T-cell (primary cell): Measurements from ENCODE around the gene SIRPB2. TPM values are rescaled to one million over a fixed set of nuclear protein-coding genes. Genes with fewer than 3 reads are reported as not detected.
A peak's percentile ranks its signal among the peaks of the same experiment; 100 is the strongest.

Experiments
- ATAC-seq, 4 experiments: fragments of 200-7000 bp in 3 of 4; fragments of 150-1000 bp in 1 of 4; cut with Tn5 transposase; replicated peaks in 1 of 4; 1 replicate in 3 of 4; 2 replicates in 1 of 4; pipeline ENCODE4 v1.10.0; 2021; ENCODE audit warnings: moderate library complexity in 3 of 4, mild to moderate bottlenecking in 2 of 4, moderate number of reproducible peaks in 1 of 4
- CTCF ChIA-PET, 2 donors: fragments of 300-600 bp; sonication (Branson Sonifier 250); formaldehyde crosslinking; loops; one replicate each; lab custom pipeline; 2022; ENCODE audit warnings: antibody characterized with exemption in 2 of 2; lab: Charles Lee
- POLR2A ChIA-PET, 2 donors: fragments of 300-600 bp; sonication (Branson Sonifier 250); formaldehyde crosslinking; loops; one replicate each; lab custom pipeline; 2022; ENCODE audit warnings: antibody characterized with exemption in 2 of 2; lab: Charles Lee
- DNase-seq, 35 experiments: peaks; one replicate each; pipeline versions ENCODE4 v3.0.0 to v3.0.0-alpha.2; 2013 to 2023
- H3K27ac ChIP-seq: one replicate; pipeline ENCODE4 v1.5.1; 2013; ENCODE audit warnings: low read length
- H3K27me3 ChIP-seq, 2 experiments: replicated peaks in 1 of 2; 1 replicate in 1 of 2; 2 replicates in 1 of 2; pipeline versions ENCODE4 v1.6.1 to v1.7.0; 2013; ENCODE audit warnings: low read length in 1 of 2, mixed read lengths in 1 of 2; ENCODE audit not compliant: control insufficient read depth in 2 of 2, insufficient read depth in 2 of 2; ENCODE audit errors: extremely low read depth in 1 of 2
- H3K36me3 ChIP-seq, 2 donors: 1 replicate in 1 of 2; 2 replicates in 1 of 2; pipeline versions ENCODE4 v1.6.1 to v1.7.0; 2013; ENCODE audit warnings: low read length in 1 of 2; ENCODE audit not compliant: control insufficient read depth in 2 of 2, insufficient read depth in 1 of 2; ENCODE audit errors: extremely low read depth in 1 of 2
- H3K4me1 ChIP-seq, 2 experiments: 1 replicate in 1 of 2; 2 replicates in 1 of 2; pipeline versions ENCODE4 v1.6.1 to v1.7.0; 2013; ENCODE audit warnings: low read length in 2 of 2, mixed read lengths in 1 of 2; ENCODE audit not compliant: insufficient read depth in 2 of 2, control insufficient read depth in 1 of 2; ENCODE audit errors: extremely low read depth in 1 of 2
- H3K4me3 ChIP-seq, 2 donors: 1 replicate in 1 of 2; 2 replicates in 1 of 2; pipeline versions ENCODE4 v1.5.1 to v1.7.0; 2013; ENCODE audit warnings: mild to moderate bottlenecking in 2 of 2, low read length in 1 of 2, moderate library complexity in 1 of 2; ENCODE audit not compliant: control insufficient read depth in 1 of 2; ENCODE audit errors: extremely low read depth in 1 of 2
- H3K9me3 ChIP-seq: 2 replicates; pipeline ENCODE4 v1.7.0; 2013
- H3K27ac Mint-ChIP-seq, 2 donors: one replicate each; pipeline ENCODE4 v1.8.0; 2020 to 2021; ENCODE audit warnings: mild to moderate bottlenecking in 2 of 2, mixed read lengths in 2 of 2
- H3K27me3 Mint-ChIP-seq, 2 donors: one replicate each; pipeline ENCODE4 v1.8.0; 2021 to 2022; ENCODE audit warnings: mixed read lengths in 2 of 2
- H3K36me3 Mint-ChIP-seq: one replicate; pipeline ENCODE4 v1.8.0; 2021; ENCODE audit warnings: mixed read lengths
- H3K4me1 Mint-ChIP-seq, 3 donors: one replicate each; pipeline ENCODE4 v1.8.0; 2020 to 2022; ENCODE audit warnings: mixed read lengths in 3 of 3, mild to moderate bottlenecking in 1 of 3
- H3K4me3 Mint-ChIP-seq, 3 donors: one replicate each; pipeline ENCODE4 v1.8.0; 2020 to 2022; ENCODE audit warnings: mild to moderate bottlenecking in 3 of 3, mixed read lengths in 3 of 3, moderate library complexity in 3 of 3
- H3K9me3 Mint-ChIP-seq, 3 donors: one replicate each; pipeline ENCODE4 v1.8.0; 2020 to 2022; ENCODE audit warnings: mixed read lengths in 3 of 3
- WGBS: methylation state at CpG from one replicate; pipeline ENCODE4 v1.1.5; 2013; ENCODE audit warnings: missing lambda C conversion rate; ENCODE audit not compliant: insufficient coverage; 5-methylcytosine and 5-hydroxymethylcytosine counted together
- total RNA-seq, 35 experiments: library from RNA in 6 of 35; stranded (reverse) in 6 of 35; fragments of 120-200 nt in 1 of 35; gene quantifications; one replicate each; pipeline versions ENCODE4 v1.2.1 to v1.2.4 and lab custom pipeline; 2013 to 2026

The SIRPB2 gene
- total RNA-seq, 5 donors from 2014 or later (not counting 1 experiment from before 2014, with no cell fraction given): 0.09 to 0.58 TPM; not detected in 3

DNA sequence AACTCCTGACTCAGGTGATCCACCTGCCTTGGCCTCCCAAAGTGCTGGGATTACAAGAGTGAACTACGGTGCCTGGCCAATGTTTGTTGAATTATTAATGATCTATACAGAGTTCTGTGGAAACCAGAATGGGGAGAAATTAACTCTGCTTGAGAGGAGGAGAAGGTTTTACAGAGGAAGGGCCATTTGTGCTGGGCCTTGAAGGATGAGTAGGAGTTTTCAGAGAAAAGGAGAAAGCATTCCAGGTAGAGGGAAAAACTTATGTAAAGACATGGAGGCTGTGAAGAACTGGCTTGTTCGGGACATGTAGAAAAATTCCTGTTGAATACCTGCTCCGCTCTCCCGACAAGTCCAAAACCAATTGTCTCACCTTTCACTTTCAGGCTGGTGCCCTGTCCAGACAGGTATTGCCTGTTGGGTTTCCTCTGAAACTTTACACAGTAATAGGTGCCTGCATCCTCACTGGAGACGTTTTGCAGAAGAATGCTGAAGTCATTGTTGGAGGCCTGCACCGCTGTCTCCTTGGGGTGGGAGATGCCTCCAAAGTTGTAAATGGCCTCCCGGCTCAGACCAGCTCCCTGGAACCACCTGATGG, 13.2 kb downstream of the SIRPB2 start:
- POLR2A ChIA-PET: no interaction called here
- Mint-ChIP-seq H3K27ac (no peak overlapping the region), H3K9me3 (no peaks in the 10 kb centered on the region), H3K36me3 (no peaks in the 10 kb centered on the region), H3K4me1 (no peaks in the 10 kb centered on the region), H3K4me3 (no peak overlapping the region), H3K27me3 (peaks cover 15 to 33% of the 10 kb centered on the region in 2 donors)
- Histone ChIP-seq H3K36me3 (no peaks in the 10 kb centered on the region), H3K9me3 (no peaks in the 10 kb centered on the region), H3K4me3 (no peak overlapping the region), H3K27ac (no peak overlapping the region), H3K27me3 (peaks cover 0 to 21% of the 10 kb centered on the region in 2 experiments), H3K4me1 (no peaks in the 10 kb centered on the region)
- CTCF ChIA-PET: no interaction called here
- no peak for ATAC-seq
- DNase-seq: no peak
- 84% methylated on average over 4 of the region's 7 CpGs for WGBS

DNA sequence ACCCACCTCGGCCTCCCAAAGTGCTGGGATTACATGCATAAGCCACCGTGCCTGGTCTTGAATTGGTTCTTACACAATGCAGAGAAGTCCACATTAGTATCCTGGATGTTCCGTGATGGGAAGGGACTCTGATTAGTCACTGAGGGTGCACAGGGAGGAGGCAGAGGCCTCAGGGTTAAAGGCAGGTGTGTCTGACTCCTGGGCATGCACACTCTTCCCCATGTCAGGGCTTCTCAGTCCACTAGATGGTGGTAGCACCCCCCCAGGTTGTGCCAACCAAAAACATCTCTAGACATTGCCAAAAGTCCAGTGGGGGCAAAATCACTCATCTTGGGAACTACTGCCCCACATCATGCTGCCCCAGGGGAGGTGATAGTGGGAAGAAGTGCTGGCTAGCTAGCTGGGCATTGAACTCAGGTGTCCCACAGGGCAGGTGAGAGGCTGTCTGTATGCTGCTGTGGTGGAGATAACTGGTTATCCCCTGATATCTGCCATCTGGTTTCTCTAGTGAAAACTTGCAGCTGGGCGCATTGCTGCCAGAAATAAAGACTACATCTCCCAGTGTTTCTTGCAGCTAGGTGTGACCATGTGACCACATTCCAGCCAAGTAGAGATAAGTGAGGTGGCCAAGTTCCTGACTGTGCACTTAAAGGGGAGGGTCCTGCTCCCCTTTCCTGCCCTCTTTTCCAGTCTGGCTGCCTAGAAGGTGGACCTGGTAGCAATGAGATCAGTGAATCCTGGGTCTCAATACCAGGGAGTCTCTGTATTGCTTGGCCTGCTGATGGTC, 16.2 kb downstream of the SIRPB2 start:
- WGBS: 100% methylated on average over 1 of the region's 4 CpGs
- peak in 1 of 35 experiments; percentile 14 for DNase-seq
- ChIA-PET POLR2A (no interaction called here), CTCF (no interaction called here)
- Mint-ChIP-seq H3K4me1 (no peaks in the 10 kb centered on the region), H3K9me3 (no peaks in the 10 kb centered on the region), H3K4me3 (no peak overlapping the region), H3K27ac (no peak overlapping the region), H3K27me3 (peaks cover 11 to 32% of the 10 kb centered on the region in 2 donors), H3K36me3 (no peaks in the 10 kb centered on the region)
- H3K36me3 ChIP-seq: no peaks in the 10 kb centered on the region
- H3K9me3 ChIP-seq: no peaks in the 10 kb centered on the region
- H3K27ac ChIP-seq: no peak overlapping the region
- H3K4me3 ChIP-seq: no peak overlapping the region
- H3K27me3 ChIP-seq: peaks cover 0 to 31% of the 10 kb centered on the region in 2 experiments
- ATAC-seq: no peak
- H3K4me1 ChIP-seq: no peaks in the 10 kb centered on the region

DNA sequence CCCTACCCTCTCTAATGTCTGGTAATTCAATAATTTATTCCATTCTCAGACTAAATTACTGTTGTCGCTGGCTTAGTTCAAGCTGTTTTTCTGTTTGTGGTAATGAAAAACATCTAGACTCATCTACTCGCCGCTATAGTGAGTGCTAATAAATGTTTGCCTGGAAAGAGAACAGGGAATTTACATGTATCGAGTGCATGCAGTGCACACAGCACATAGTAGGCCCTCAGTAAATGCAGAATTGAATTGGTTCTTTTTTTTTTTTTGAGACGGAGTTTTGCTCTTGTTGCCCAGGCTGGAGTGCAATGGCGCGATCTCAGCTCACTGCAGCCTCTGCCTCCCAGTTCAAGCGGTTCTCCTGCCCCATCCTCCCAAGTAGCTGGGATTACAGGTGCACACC, 16.9 kb downstream of the SIRPB2 start:
- no peak for DNase-seq
- Mint-ChIP-seq H3K9me3 (no peaks in the 10 kb centered on the region), H3K27ac (no peak overlapping the region), H3K27me3 (peaks cover 11 to 30% of the 10 kb centered on the region in 2 donors), H3K4me3 (no peak overlapping the region), H3K4me1 (no peaks in the 10 kb centered on the region), H3K36me3 (no peaks in the 10 kb centered on the region)
- no peak overlapping the region for H3K4me3 ChIP-seq
- H3K27ac ChIP-seq: no peak overlapping the region
- H3K27me3 ChIP-seq: peaks cover 0 to 36% of the 10 kb centered on the region in 2 experiments
- CTCF ChIA-PET: no interaction called here
- no peaks in the 10 kb centered on the region for H3K4me1 ChIP-seq
- no peaks in the 10 kb centered on the region for H3K36me3 ChIP-seq
- ATAC-seq: no peak
- H3K9me3 ChIP-seq: no peaks in the 10 kb centered on the region
- POLR2A ChIA-PET: no interaction called here
- 89% methylated on average over 3 of the region's 8 CpGs for WGBS

DNA sequence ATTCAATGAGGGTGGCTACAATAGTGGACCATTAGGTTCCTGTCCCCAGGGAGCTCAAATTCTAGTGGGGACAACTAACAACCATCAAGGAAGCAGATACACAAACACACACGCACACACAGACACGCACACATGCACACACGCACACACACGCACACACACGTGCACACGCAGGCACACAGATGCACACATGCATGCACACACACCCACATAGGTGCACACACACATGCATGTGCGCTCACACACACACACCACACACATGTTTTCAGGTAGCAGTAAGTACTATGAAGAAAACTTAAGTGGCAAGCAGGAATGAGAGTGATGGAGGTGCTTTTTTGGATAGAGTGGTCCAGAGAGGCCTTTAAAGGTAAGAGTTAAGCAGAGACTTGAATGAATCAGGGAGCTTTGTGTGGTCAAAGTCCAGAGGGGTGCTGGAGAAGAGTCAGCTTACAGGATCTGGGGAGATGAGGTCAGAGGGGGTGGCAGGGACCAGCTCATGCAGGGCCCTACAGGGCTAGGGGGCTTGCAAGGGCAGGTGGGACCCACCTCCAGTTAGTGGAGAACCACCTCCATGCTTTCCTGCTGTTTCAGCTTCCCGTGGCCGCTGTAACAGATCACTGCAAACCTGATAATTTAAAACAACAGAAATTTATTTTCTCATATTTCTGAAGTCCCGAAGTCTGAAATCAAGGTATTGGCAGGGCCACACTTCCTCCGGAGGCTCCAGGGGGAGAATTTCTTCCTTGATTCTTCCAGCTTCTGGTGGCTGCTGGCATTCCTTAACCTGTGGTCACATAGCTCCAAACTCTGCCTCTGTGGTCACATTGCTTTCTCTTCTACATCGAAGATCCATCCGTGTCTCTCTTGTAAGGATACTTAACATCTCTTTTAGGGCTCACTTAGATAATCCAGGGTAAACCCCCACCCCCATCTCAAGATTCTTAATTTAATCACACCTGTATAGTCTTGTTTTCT, 17.7 kb downstream of the SIRPB2 start:
- ChIA-PET POLR2A (no interaction called here), CTCF (interaction anchor here in 1 of 2 donors (0.6 kb wide), 1 partner anchor 253 kb away, joined by 3 read pairs; no protein-coding TSS in a partner anchor)
- Histone ChIP-seq H3K27ac (no peak overlapping the region), H3K9me3 (no peaks in the 10 kb centered on the region), H3K27me3 (peaks cover 0 to 43% of the 10 kb centered on the region in 2 experiments), H3K36me3 (no peaks in the 10 kb centered on the region), H3K4me1 (no peaks in the 10 kb centered on the region), H3K4me3 (no peak overlapping the region)
- DNase-seq (no peak), ATAC-seq (no peak)
- WGBS: 91% methylated on average over 4 of the region's 13 CpGs
- Mint-ChIP-seq H3K4me1 (no peaks in the 10 kb centered on the region), H3K4me3 (no peak overlapping the region), H3K9me3 (no peaks in the 10 kb centered on the region), H3K36me3 (no peaks in the 10 kb centered on the region), H3K27me3 (peaks cover 13 to 29% of the 10 kb centered on the region in 2 donors), H3K27ac (no peak overlapping the region)

DNA sequence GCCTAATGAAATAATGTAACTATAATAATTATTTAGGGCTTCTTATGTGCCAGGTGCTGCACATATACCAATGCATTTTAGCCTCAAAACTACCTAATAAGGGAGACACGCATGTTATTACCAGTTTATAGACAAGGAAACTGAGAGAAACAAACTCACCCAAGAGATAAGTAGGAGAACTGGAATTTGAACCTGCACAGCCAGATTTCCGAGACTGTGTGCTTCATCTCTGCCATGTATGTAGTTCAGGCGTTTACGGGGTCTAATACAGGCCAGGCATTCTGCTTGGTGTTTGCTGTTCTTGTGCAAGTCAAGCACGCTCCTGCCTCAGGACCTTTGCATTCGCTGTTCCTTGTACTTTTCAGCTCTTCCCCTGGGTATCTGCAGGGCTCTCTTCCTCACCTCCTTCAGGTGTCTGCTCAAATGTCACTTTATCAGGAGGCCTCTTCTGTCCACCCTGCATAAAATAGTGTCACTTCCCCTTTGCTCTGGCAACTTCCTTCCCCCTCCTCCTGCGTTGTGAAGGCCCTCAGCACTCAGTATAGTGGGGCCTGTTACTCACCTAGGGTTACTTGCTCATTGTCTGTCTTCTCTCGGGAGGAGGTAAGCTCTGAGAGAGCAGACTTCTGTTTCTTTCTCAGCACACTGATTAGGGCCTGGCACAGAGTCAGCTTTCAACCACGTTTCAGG, 18.5 kb downstream of the SIRPB2 start:
- POLR2A ChIA-PET: no interaction called here
- no peaks in the 10 kb centered on the region for H3K36me3 Mint-ChIP-seq
- ATAC-seq (no peak), DNase-seq (peak in 1 of 35 experiments; percentile 17)
- H3K4me1 Mint-ChIP-seq: peaks cover 5 to 7% (median 5%) of the 10 kb centered on the region in 3 donors
- H3K4me1 ChIP-seq: peaks cover 1 to 2% of the 10 kb centered on the region in 2 experiments
- no peak overlapping the region for H3K4me3 Mint-ChIP-seq
- H3K4me3 ChIP-seq: no peak overlapping the region
- no peak overlapping the region for H3K27ac Mint-ChIP-seq
- H3K27me3 Mint-ChIP-seq: peaks cover 10 to 23% of the 10 kb centered on the region in 2 donors
- no peaks in the 10 kb centered on the region for H3K36me3 ChIP-seq
- H3K27me3 ChIP-seq: peaks cover 0 to 46% of the 10 kb centered on the region in 2 experiments
- H3K27ac ChIP-seq: no peak overlapping the region
- H3K9me3 Mint-ChIP-seq: no peaks in the 10 kb centered on the region
- no peaks in the 10 kb centered on the region for H3K9me3 ChIP-seq
- CTCF ChIA-PET: interaction anchor here in 1 of 2 donors (0.6 kb wide), 1 partner anchor 254 kb away, joined by 3 read pairs; no protein-coding TSS in a partner anchor
- 68% methylated on average over 6 of the region's 9 CpGs for WGBS
